K562 (cell line): ENCODE results near the gene SLC5A5. TPM values are rescaled to one million over a fixed set of nuclear protein-coding genes. Genes with fewer than 3 reads are reported as not detected.

Experiments used
- ARID1B ChIP-seq: fragments of 450-650 bp; IDR thresholded peaks from 2 replicates; pipeline ENCODE4 v1.6.1; 2016; ENCODE audit warnings: antibody characterized with exemption, mild to moderate bottlenecking, inconsistent platforms
- ARNT ChIP-seq, 2 experiments: fragments of 450-650 bp; IDR thresholded peaks; 2 replicates each; pipeline ENCODE4 v1.6.1; 2016; ENCODE audit warnings: mild to moderate bottlenecking in 1 of 2
- E4F1 ChIP-seq: fragments of 250-450 bp; sonication (Bioruptor Pico); IDR thresholded peaks from 2 replicates; pipeline ENCODE4 v1.5.0; 2021; ENCODE audit warnings: mild to moderate bottlenecking, borderline replicate concordance
- GATA2 ChIP-seq: sonication (generic); formaldehyde crosslinking; IDR thresholded peaks from 2 replicates; pipeline ENCODE4 v1.4.0; 2020; ENCODE audit warnings: mild to moderate bottlenecking, missing genetic modification reagents
- IRF9 ChIP-seq: fragments of 450-650 bp; IDR thresholded peaks from 2 replicates; pipeline ENCODE4 v1.6.1; 2016; ENCODE audit warnings: missing biosample characterization, missing genetic modification characterization
- LEF1 ChIP-seq: fragments of 450-650 bp; IDR thresholded peaks from 2 replicates; pipeline ENCODE4 v1.6.1; 2016; ENCODE audit warnings: mild to moderate bottlenecking
- MCM5 ChIP-seq: fragments of 450-650 bp; IDR thresholded peaks from 2 replicates; pipeline ENCODE4 v1.6.1; 2016; ENCODE audit warnings: low read depth
- NR2F6 ChIP-seq: fragments of 450-650 bp; formaldehyde crosslinking; IDR thresholded peaks from 2 replicates; pipeline ENCODE4 v1.4.0; 2020; ENCODE audit warnings: mild to moderate bottlenecking
- RB1 ChIP-seq: fragments of 450-650 bp; IDR thresholded peaks from 2 replicates; pipeline ENCODE4 v1.6.1; 2017; ENCODE audit warnings: low read depth, mild to moderate bottlenecking
- RBM39 ChIP-seq: fragments of 200-400 bp; formaldehyde crosslinking; optimal IDR thresholded peaks from 2 replicates; pipeline ENCODE3; 2018; ENCODE audit warnings: low read depth, low read length
- SAFB2 ChIP-seq: fragments of 200-400 bp; formaldehyde crosslinking; IDR thresholded peaks from 2 replicates; pipeline ENCODE4 v1.6.1; 2018; ENCODE audit warnings: borderline replicate concordance, low read length, low read depth, moderate library complexity; ENCODE audit not compliant: severe bottlenecking
- TEAD2 ChIP-seq: fragments of 450-650 bp; IDR thresholded peaks from 2 replicates; pipeline ENCODE4 v1.6.1; 2016; ENCODE audit warnings: missing genetic modification characterization, control low read depth, missing compliant biosample characterization
- polyA plus RNA-seq, 8 experiments: library from polyadenylated mRNA; depleted of rRNA in 4 of 8; stranded (reverse) in 5 of 8; unstranded in 3 of 8; fragments of >200 nt; fragmentation: Nextera tagmentation in 2 of 8; fragmentation: Illumina TruSeq in 1 of 8; extraction: Ambion mirVana in 2 of 8; extraction: Trizol in 1 of 8; gene quantifications; 2 replicates each; pipeline versions ENCODE4 v1.2.1 to v1.2.3, GENCODE V29; 2011 to 2014; ENCODE audit warnings: inconsistent platforms in 1 of 8, missing spikeins in 1 of 8
- total RNA-seq, 7 experiments: library from RNA; depleted of rRNA in 6 of 7; stranded (reverse); fragments of >200 nt in 6 of 7; fragmentation: Illumina TruSeq in 2 of 7; extraction: Trizol in 2 of 7; gene quantifications; 2 replicates each; pipeline versions ENCODE4 v1.2.1 to v1.2.3, GENCODE V29; 2011 to 2021; ENCODE audit warnings: low replicate concordance in 1 of 7
- TF ChIP-seq, protein P1 (sequence below): fragments of 450-650 bp; IDR thresholded peaks from 2 replicates; pipeline ENCODE4 v1.6.1; 2017; ENCODE audit warnings: antibody characterized with exemption, mild to moderate bottlenecking
- TF ChIP-seq, protein P2 (sequence below): fragments of 450-650 bp; formaldehyde crosslinking; IDR thresholded peaks from 2 replicates; pipeline ENCODE4 v1.4.0; 2022; ENCODE audit warnings: mild to moderate bottlenecking, moderate library complexity
- TF ChIP-seq, protein P3 (sequence below): fragments of 250-450 bp; sonication (Bioruptor Pico); IDR thresholded peaks from 2 replicates; pipeline ENCODE4 v1.4.0; 2020; ENCODE audit warnings: mild to moderate bottlenecking, moderate library complexity

Gene SLC5A5
- total and polyA plus RNA-seq, 9 of the 15 experiments (the other 6 are each of a cell fraction or from before 2014, with no cell fraction given): 0.10 to 0.73 (median 0.23) TPM

GRCh38 chr19:17859533-17860330 is 12.0 kb upstream of the SLC5A5 start, which contains the start of gene RPL18A (continued):
- TF ChIP-seq E4F1: no peak
- no peak for TF ChIP-seq GATA2 (CRISPR knock-in tag)
- no peak for TF ChIP-seq ARNT (IDR thresholded peaks at IDR 0.05)
- no peak for TF ChIP-seq ARID1B
- 0 out of 2 replicates have a peak, but pooled peaks have one; percentile 61 for TF ChIP-seq NR2F6
- no peak for TF ChIP-seq IRF9 (tag)
- no peak for TF ChIP-seq TEAD2
- TF ChIP-seq SAFB2: no peak
- TF ChIP-seq MCM5: no peak
- TF ChIP-seq RB1: peak; percentile 89
- TF ChIP-seq LEF1: no peak
- TF ChIP-seq, protein P1, sequence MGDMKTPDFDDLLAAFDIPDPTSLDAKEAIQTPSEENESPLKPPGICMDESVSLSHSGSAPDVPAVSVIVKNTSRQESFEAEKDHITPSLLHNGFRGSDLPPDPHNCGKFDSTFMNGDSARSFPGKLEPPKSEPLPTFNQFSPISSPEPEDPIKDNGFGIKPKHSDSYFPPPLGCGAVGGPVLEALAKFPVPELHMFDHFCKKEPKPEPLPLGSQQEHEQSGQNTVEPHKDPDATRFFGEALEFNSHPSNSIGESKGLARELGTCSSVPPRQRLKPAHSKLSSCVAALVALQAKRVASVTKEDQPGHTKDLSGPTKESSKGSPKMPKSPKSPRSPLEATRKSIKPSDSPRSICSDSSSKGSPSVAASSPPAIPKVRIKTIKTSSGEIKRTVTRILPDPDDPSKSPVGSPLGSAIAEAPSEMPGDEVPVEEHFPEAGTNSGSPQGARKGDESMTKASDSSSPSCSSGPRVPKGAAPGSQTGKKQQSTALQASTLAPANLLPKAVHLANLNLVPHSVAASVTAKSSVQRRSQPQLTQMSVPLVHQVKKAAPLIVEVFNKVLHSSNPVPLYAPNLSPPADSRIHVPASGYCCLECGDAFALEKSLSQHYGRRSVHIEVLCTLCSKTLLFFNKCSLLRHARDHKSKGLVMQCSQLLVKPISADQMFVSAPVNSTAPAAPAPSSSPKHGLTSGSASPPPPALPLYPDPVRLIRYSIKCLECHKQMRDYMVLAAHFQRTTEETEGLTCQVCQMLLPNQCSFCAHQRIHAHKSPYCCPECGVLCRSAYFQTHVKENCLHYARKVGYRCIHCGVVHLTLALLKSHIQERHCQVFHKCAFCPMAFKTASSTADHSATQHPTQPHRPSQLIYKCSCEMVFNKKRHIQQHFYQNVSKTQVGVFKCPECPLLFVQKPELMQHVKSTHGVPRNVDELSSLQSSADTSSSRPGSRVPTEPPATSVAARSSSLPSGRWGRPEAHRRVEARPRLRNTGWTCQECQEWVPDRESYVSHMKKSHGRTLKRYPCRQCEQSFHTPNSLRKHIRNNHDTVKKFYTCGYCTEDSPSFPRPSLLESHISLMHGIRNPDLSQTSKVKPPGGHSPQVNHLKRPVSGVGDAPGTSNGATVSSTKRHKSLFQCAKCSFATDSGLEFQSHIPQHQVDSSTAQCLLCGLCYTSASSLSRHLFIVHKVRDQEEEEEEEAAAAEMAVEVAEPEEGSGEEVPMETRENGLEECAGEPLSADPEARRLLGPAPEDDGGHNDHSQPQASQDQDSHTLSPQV: peak; percentile 77; the same call in 1 of the 2 replicates
- TF ChIP-seq, protein P2, sequence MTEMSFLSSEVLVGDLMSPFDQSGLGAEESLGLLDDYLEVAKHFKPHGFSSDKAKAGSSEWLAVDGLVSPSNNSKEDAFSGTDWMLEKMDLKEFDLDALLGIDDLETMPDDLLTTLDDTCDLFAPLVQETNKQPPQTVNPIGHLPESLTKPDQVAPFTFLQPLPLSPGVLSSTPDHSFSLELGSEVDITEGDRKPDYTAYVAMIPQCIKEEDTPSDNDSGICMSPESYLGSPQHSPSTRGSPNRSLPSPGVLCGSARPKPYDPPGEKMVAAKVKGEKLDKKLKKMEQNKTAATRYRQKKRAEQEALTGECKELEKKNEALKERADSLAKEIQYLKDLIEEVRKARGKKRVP (CRISPR knock-in tag): 0 out of 2 replicates have a peak, but pooled peaks have one; percentile 54
- TF ChIP-seq, protein P3, sequence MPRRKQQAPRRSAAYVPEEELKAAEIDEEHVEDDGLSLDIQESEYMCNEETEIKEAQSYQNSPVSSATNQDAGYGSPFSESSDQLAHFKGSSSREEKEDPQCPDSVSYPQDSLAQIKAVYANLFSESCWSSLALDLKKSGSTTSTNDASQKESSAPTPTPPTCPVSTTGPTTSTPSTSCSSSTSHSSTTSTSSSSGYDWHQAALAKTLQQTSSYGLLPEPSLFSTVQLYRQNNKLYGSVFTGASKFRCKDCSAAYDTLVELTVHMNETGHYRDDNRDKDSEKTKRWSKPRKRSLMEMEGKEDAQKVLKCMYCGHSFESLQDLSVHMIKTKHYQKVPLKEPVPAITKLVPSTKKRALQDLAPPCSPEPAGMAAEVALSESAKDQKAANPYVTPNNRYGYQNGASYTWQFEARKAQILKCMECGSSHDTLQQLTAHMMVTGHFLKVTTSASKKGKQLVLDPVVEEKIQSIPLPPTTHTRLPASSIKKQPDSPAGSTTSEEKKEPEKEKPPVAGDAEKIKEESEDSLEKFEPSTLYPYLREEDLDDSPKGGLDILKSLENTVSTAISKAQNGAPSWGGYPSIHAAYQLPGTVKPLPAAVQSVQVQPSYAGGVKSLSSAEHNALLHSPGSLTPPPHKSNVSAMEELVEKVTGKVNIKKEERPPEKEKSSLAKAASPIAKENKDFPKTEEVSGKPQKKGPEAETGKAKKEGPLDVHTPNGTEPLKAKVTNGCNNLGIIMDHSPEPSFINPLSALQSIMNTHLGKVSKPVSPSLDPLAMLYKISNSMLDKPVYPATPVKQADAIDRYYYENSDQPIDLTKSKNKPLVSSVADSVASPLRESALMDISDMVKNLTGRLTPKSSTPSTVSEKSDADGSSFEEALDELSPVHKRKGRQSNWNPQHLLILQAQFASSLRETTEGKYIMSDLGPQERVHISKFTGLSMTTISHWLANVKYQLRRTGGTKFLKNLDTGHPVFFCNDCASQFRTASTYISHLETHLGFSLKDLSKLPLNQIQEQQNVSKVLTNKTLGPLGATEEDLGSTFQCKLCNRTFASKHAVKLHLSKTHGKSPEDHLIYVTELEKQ (CRISPR knock-in tag): no peak
- no peak for TF ChIP-seq RBM39
